ENCODE results near the gene UGT2B17. TPM values are rescaled to one million over a fixed set of nuclear protein-coding genes. Genes with fewer than 3 reads are reported as not detected.

UGT2B17 gene
- total and polyA plus RNA-seq, 2 of the 13 experiments (the other 11 are each of a cell fraction or from before 2014, with no cell fraction given) = not detected

DNA sequence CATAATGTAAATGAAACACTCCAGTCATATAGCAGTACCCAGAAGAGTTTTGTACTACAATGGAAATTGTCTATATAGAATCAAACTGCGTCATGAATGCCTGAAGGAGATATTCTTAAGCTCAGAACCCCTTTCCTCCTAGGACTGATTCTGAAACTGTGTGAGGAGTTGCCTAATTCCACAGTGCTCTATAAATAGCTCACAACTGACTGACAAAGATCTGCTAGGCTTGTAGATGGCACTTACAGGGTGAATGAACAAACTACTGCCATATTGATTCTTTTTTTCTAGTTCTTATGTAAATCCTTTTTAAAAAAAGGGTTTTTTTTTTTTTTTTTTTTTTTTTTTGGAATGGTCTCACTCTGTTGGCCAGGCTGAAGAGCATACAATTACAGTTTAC is 30.1 kb upstream of the UGT2B17 start:
- 78% methylated on average over 1 of the region's 1 CpG for WGBS (ENCODE audit: low lambda C conversion rate)
- TF ChIP-seq BRF2 (CRISPR knock-in tag; IDR thresholded peaks at IDR 0.05) (no peak), PRMT3 (CRISPR knock-in tag; IDR thresholded peaks at IDR 0.05; ENCODE audit: borderline replicate concordance, low read depth) (no peak), ZBTB33 (CRISPR knock-in tag; IDR thresholded peaks at IDR 0.05) (no peak), CREB3 (CRISPR knock-in tag; IDR thresholded peaks at IDR 0.05) (no peak), MYNN (CRISPR knock-in tag; IDR thresholded peaks at IDR 0.05; ENCODE audit: low read depth) (no peak), NFIC (IDR thresholded peaks at IDR 0.05; ENCODE audit: low read length) (no peak), PAF1 (CRISPR knock-in tag; IDR thresholded peaks at IDR 0.05) (no peak), ZNF280B (CRISPR knock-in tag; IDR thresholded peaks at IDR 0.05; ENCODE audit: borderline replicate concordance) (no peak), ZNF275 (CRISPR knock-in tag; IDR thresholded peaks at IDR 0.05; ENCODE audit: borderline replicate concordance) (no peak), ZBTB1 (CRISPR knock-in tag; IDR thresholded peaks at IDR 0.05; ENCODE audit: borderline replicate concordance) (no peak), MXI1 (IDR thresholded peaks at IDR 0.05; ENCODE audit: borderline replicate concordance, low read depth, low read length) (no peak), ZNF17 (CRISPR knock-in tag; IDR thresholded peaks at IDR 0.05) (no peak), GATA4 (IDR thresholded peaks at IDR 0.05; ENCODE audit: borderline replicate concordance, low read depth) (no peak), SRSF1 (optimal IDR thresholded peaks at IDR 0.05; ENCODE audit: low read depth, low read length) (no peak), EEA1 (CRISPR knock-in tag; IDR thresholded peaks at IDR 0.05; ENCODE audit: borderline replicate concordance) (no peak)
- TF ChIP-seq, protein P1, sequence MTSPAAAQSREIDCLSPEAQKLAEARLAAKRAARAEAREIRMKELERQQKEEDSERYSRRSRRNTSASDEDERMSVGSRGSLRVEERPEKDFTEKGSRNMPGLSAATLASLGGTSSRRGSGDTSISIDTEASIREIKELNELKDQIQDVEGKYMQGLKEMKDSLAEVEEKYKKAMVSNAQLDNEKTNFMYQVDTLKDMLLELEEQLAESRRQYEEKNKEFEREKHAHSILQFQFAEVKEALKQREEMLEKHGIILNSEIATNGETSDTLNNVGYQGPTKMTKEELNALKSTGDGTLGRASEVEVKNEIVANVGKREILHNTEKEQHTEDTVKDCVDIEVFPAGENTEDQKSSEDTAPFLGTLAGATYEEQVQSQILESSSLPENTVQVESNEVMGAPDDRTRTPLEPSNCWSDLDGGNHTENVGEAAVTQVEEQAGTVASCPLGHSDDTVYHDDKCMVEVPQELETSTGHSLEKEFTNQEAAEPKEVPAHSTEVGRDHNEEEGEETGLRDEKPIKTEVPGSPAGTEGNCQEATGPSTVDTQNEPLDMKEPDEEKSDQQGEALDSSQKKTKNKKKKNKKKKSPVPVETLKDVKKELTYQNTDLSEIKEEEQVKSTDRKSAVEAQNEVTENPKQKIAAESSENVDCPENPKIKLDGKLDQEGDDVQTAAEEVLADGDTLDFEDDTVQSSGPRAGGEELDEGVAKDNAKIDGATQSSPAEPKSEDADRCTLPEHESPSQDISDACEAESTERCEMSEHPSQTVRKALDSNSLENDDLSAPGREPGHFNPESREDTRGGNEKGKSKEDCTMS (CRISPR knock-in tag; conservative IDR thresholded peaks at IDR 0.05) = no peak

More for the DNA sequence above, 30.1 kb upstream of the UGT2B17 start:
- H3K9ac ChIP-seq (ENCODE audit: insufficient read depth, low read depth, low read length) = no peak overlapping the region
- ChIA-PET POLR2A (no interaction called here), CTCF (ENCODE audit: low intra/inter-chr PET ratio, low total read pairs) (no interaction called here)
- ATAC-seq (no peak), FAIRE-seq (no peak), DNase-seq (ENCODE audit: low spot score) (no peak)
- no peaks in the 10 kb centered on the region for H4K20me1 ChIP-seq (ENCODE audit: insufficient read depth, low read length)
- H3K4me1 ChIP-seq (ENCODE audit: insufficient read depth, low read length) = no peaks in the 10 kb centered on the region
- no peaks in the 10 kb centered on the region for H3K36me3 ChIP-seq (replicated peaks in 1 of 2; ENCODE audit: control insufficient read depth in 1 of 2, insufficient read depth in 2 of 2, low read length in 2 of 2)
- no peak overlapping the region for H3K4me3 ChIP-seq (replicated peaks in 1 of 3; ENCODE audit: insufficient read depth in 1 of 3, low read depth in 2 of 3, low read length in 3 of 3)
- no peak overlapping the region for H3K27ac ChIP-seq (ENCODE audit: extremely low read length, insufficient read depth, low read length)
- no peak overlapping the region for H3K4me2 ChIP-seq (ENCODE audit: low read depth, low read length)
- intact Hi-C loops (cut with micrococcal nuclease; ENCODE audit: unreplicated experiment) = no loop called here
- no peaks in the 10 kb centered on the region for H3K79me2 ChIP-seq (ENCODE audit: insufficient read depth, low read length)
- H3K9me3 ChIP-seq (ENCODE audit: low read length) = peaks cover 7% of the 10 kb centered on the region
- H3K27me3 ChIP-seq (ENCODE audit: control insufficient read depth in 1 of 2, insufficient read depth in 2 of 2, low read length in 2 of 2) = no peaks in the 10 kb centered on the region
- no peak overlapping the region for H2AFZ ChIP-seq (ENCODE audit: low read length)
- in situ Hi-C loops (cut with HindIII; ENCODE audit: extremely low pct_ligation_motif_present, low pct_unique_long_range_greater_than_20kb) = no loop called here
- no TSS peak for BruUV-seq (replicated peaks)

Measured in HepG2 (cell line).